H1 (cell line): ENCODE results near the gene CDC42EP5.

Source experiments
- CTCF ChIP-seq, 3 experiments: IDR thresholded peaks; 1 replicate in 2 of 3; 2 replicates in 1 of 3; pipeline versions ENCODE4 v1.5.1 to v1.6.1; 2011; ENCODE audit warnings: low read length in 3 of 3, mild to moderate bottlenecking in 3 of 3, inconsistent platforms in 2 of 3, low read depth in 1 of 3, moderate library complexity in 1 of 3; ENCODE audit not compliant: insufficient read depth in 1 of 3; ENCODE audit errors: control extremely low read depth in 1 of 3
- TAF1 ChIP-seq: IDR thresholded peaks from 2 replicates; pipeline ENCODE4 v1.6.1; 2011; ENCODE audit warnings: mild to moderate bottlenecking, low read depth, low read length

GRCh38 chr19:54418930-54419800 lies 53.9 kb downstream of the CDC42EP5 start:
- TF ChIP-seq TAF1 = no peak
- TF ChIP-seq CTCF (IDR thresholded peaks at IDR 0.05; ENCODE audit: control extremely low read depth in 1 of 3, insufficient read depth in 1 of 3, low read depth in 1 of 3, low read length in 3 of 3) = no peak
